Measurements from ENCODE around the gene OR6K3. TPM values are rescaled to one million over a fixed set of nuclear protein-coding genes. Genes with fewer than 3 reads are reported as not detected.
"Not testable (repeated sequence)": the region's sequence is repeated elsewhere in the genome, so short reads cannot be mapped to it uniquely, and the experiment has no call there.

Gene OR6K3
- total RNA-seq, 1 donor from 2014 or later = not detected

- no peak for DNase-seq (ENCODE audit: low read depth)
- TF ChIP-seq, protein P1, sequence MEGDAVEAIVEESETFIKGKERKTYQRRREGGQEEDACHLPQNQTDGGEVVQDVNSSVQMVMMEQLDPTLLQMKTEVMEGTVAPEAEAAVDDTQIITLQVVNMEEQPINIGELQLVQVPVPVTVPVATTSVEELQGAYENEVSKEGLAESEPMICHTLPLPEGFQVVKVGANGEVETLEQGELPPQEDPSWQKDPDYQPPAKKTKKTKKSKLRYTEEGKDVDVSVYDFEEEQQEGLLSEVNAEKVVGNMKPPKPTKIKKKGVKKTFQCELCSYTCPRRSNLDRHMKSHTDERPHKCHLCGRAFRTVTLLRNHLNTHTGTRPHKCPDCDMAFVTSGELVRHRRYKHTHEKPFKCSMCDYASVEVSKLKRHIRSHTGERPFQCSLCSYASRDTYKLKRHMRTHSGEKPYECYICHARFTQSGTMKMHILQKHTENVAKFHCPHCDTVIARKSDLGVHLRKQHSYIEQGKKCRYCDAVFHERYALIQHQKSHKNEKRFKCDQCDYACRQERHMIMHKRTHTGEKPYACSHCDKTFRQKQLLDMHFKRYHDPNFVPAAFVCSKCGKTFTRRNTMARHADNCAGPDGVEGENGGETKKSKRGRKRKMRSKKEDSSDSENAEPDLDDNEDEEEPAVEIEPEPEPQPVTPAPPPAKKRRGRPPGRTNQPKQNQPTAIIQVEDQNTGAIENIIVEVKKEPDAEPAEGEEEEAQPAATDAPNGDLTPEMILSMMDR (conservative IDR thresholded peaks at IDR 0.05; ENCODE audit: low read depth, low read length) = no peak
- H3K4me3 ChIP-seq (ENCODE audit: low read depth, low read length) = no peak overlapping the region
Measured at GRCh38 chr1:158689875-158690274, 30.6 kb downstream of the OR6K3 start.

- TF ChIP-seq, protein P1 (conservative IDR thresholded peaks at IDR 0.05; ENCODE audit: low read depth, low read length) = no peak
- DNase-seq (ENCODE audit: low read depth) = no peak
- no peak overlapping the region for H3K4me3 ChIP-seq (ENCODE audit: low read depth, low read length)
Measured at GRCh38 chr1:158689110-158689509, 31.4 kb downstream of the OR6K3 start.

DNA sequence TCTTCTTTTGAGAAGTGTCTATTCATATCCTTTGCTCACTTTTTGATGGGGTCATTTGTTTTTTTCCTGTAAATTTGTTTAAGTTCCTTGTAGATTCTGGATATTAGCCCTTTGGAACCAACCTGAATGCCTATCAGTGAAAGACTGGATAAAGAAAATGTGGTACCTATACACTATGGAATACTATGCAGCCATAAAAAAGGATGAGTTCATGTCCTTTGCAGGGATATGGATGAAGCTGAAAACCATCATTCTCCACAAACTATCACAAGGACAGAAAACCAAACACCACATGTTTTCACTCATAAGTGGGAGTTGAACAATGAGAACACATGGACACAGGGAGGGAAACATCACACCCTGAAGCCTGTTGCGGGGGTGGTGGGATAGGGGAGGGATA is 32.2 kb downstream of the OR6K3 start:
- not testable (repeated sequence) for H3K4me3 ChIP-seq (ENCODE audit: low read depth, low read length); DNase-seq (ENCODE audit: low read depth)

DNA sequence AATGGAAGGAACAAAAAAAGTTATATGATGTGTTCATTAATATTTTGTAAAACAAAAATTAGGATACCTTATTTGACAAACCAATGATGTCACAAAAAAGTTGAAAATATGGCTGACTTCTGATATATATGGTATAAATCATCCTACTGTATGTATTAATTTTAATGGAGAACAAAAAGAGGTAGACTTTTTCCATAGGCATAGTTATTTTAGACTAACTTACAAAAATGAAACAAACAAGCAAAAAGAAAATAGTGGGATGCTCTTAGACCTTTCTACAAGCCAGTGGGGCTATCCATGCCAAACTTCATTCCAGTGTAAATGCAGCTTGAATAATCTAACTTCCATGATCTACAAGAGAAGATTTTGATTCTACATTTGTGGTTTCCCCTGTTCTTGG is 33.5 kb downstream of the OR6K3 start:
- DNase-seq (ENCODE audit: low read depth) = no peak
- TF ChIP-seq, protein P1 (conservative IDR thresholded peaks at IDR 0.05; ENCODE audit: low read depth, low read length) = no peak
- no peak overlapping the region for H3K4me3 ChIP-seq (ENCODE audit: low read depth, low read length)

DNA sequence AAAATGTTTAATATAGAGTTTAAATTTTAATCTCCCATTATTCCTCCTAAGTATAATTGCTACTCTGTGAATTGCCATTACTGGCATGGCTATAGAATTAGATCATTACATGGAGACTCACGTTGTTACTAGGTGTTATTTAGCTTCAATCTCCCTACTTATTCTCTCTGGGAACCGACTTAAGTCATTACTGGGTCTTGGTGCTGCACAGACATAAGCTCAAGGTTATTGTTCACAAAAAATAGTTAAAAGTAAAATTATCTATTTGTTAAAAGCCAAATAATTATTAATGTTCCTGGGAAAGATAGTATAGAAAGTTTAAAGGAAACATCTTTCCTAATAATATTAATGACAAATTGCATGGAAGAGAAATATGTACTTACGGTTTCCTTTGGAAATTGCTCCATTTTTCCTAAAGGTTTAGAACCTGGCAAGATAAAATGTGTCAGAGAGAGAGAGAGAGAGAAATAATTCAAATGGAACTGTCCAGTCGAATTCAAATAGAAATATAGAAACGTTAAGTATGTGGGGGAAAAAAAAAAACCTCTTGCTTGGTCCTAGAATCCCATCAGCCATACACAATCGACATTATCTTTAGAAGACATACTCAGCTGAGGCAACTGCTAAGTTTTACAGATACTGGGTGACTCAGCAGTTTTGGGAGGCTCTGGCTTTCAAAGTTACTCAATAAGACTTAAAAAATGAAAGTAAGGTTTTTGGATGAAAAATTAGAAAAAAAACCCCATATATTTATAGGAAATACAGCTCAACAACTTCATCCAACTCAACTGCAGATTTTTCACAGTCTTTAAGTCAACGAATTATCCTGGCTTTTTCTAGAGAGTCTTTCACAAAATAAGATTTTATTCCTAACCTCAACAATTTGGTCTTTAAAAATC is 34.2 kb downstream of the OR6K3 start, which contains the start of gene SPTA1:
SPTA1 (minus strand) TSS at position 605 of the 899 bp plus-strand sequence; CDS start at position 407, 198 bp downstream.
- H3K4me3 ChIP-seq (ENCODE audit: low read depth, low read length) = no peak within 1 kb of the TSS
- no peak for DNase-seq (ENCODE audit: low read depth)
- TF ChIP-seq, protein P1 (conservative IDR thresholded peaks at IDR 0.05; ENCODE audit: low read depth, low read length) = no peak

DNA sequence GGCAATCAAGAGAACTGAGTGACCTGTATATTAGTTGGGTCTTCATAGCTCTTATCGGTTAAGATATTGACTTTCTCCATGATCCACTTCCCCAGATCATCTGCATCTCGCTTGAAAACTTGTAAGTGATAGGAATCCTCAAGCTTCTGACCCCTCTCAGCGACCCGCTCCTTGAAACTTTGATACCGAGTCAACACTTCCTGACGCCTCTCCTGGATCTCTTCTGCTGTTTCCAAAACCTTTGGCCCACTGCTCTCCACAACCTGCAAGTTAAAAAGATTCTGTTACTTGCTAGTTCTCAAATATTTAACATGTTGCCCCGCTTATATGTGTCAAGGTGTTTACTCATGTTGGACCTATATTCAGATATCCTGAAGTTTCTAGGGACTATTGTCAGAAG is 35.4 kb downstream of the OR6K3 start:
- DNase-seq (ENCODE audit: low read depth) = no peak
- H3K4me3 ChIP-seq (ENCODE audit: low read depth, low read length) = no peak overlapping the region

GRCh38 chr1:158681606-158682005 is 38.9 kb downstream of the OR6K3 start:
- DNase-seq (ENCODE audit: low read depth) = no peak
- TF ChIP-seq, protein P1 (conservative IDR thresholded peaks at IDR 0.05; ENCODE audit: low read depth, low read length) = no peak

More for the DNA sequence above, 35.4 kb downstream of the OR6K3 start:
- TF ChIP-seq, protein P1 (conservative IDR thresholded peaks at IDR 0.05; ENCODE audit: low read depth, low read length) = no peak

More at GRCh38 chr1:158681606-158682005, 38.9 kb downstream of the OR6K3 start:
- no peak overlapping the region for H3K4me3 ChIP-seq (ENCODE audit: low read depth, low read length)
